Endometrial microvascular endothelial cells (primary cell): ENCODE measurements around the gene SELENBP1. TPM values are rescaled to one million over a fixed set of nuclear protein-coding genes. Genes with fewer than 3 reads are reported as not detected.
"Not testable (repeated sequence)": the region's sequence is repeated elsewhere in the genome, so short reads cannot be mapped to it uniquely, and the experiment has no call there.

Experiments
- in situ Hi-C: cut with HindIII; loops from 2 replicates; pipeline ENCODE4 v1.10.0; 2017; ENCODE audit warnings: low sequenced_read_pairs, low pct_unique_long_range_greater_than_20kb; ENCODE audit errors: inconsistent ontology term
- total RNA-seq: library from RNA; depleted of rRNA; stranded (reverse); fragments of >200 nt; gene quantifications from one replicate; pipeline ENCODE4 v1.2.3, GENCODE V29; 2015; ENCODE audit errors: inconsistent ontology term

SELENBP1 gene
- total RNA-seq = 12.7 TPM

DNA sequence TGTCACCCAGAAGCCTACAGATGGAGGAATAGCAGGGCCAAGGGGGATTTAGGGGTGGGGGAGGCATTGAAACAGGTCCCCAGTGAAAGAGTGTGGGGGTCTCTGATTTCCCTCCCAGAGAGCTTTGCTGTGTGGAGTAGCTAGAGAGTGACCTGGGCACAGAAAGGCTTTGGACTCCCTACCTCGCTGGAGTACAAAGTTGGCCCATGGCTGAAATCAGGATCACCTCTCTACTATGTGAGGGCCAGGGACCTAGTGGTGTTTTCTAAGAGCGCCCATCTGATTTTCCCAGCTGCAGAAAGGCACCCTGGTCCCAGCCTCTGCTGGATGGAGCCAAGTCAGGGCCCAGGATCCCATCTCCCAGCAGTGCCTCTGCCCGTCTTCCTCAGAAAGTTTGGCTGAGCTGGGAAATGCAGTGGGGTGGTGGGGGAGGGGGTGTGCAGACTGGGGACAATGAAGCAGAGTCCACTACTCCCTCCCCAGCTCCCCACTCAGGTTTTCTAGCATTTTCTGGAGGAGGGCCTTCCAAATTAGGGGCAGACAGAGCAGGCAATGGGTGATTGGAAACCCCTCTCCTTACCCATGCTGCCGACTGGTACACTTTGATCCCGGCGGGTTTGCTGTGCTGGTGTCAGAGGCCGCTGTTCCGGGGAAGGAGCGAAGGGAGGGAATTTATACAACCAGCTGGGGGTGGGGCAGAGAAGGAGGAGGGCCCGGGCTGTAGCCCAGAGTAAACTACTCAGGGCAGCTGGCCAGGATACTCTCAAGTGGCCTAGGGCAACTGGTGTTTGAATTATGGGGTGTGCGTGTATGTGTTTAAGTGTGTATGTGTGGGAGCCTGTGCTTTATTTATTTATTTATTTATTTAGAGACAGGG, at the start of gene SELENBP1:
Gene SELENBP1, minus strand, starts transcription at position 648 of the 877 bp plus-strand sequence. Its CDS starts 64 bp downstream, at position 584.
- in situ Hi-C loops = no loop called here

DNA sequence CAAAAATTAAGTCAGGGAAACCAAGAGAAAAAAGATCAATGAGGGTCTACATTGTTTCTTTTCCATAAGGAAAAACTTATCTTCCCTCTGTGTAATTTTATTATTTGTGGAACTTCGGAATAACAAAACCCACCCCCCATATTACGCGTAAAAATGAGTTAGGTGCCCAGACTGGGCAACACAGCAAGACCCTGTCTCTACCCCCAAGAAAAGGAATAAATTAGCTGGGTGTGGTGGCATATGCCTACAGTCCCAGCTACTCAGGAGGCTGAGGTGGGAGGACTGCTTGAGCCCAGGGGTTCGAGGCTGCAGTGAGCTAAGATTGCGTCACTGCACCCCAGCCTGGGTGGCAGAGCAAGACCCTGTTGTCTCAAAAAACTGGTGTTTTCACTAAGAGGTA, 47.3 kb upstream of the SELENBP1 start:
- in situ Hi-C loops = no loop called here

DNA sequence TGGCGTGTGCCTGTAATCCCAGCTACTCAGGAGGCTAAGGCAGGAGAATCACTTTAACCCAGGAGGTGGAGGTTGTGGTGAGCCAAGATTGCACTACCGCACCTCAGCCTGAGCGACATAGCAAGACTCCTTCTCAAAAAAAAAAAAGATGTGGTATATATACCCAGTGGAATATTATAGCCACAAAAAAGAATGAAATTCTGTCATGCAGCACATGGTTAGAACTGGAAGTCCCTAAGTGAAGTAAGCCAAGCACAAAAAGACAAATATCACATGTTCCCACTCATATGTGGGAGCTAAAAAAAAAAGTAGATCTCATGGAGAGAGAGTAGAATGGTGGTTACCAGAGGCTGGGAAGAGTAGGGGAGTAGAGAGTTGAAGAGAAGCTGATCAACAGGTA, 45.6 kb upstream of the SELENBP1 start:
- in situ Hi-C loops = no loop called here

DNA sequence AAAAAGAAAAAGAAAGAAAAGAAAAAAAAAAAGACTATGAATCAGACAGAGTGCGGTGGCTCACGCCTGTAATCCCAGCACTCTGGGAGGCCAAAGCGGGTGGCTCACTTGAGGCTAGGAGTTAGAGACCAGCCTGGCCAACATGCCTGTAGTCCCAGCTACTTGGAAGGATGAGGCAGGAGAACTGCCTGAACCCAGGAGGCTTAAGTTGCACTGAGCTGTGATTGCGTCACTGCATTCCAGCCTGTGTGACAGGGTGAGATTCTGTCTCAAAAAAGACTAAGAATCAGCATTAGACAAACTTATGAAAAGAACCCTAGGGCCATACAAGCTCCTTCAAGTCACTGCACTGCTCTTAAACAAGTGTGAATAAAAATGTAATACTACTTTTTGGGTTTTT, 43.7 kb upstream of the SELENBP1 start:
- in situ Hi-C loops = no loop called here

DNA sequence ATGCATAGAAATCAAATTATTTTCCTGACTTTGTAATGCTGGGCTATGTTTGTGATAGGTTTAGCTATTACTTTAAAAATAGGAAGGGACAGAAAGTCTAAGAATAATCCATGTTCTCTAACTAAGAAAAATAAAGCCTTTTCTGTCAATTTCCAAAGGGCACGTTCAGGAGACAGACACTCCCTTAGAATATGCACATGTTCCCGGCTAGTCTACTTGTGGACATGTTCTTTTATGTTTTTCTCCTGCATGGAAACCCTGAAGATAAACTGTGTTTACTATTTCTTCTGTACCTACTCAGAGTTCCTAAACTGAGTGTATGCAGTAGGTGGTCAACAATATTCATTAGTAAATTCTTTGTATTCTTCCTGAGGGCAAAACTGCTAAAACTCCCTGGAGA, 39.4 kb upstream of the SELENBP1 start:
- in situ Hi-C loops = no loop called here

DNA sequence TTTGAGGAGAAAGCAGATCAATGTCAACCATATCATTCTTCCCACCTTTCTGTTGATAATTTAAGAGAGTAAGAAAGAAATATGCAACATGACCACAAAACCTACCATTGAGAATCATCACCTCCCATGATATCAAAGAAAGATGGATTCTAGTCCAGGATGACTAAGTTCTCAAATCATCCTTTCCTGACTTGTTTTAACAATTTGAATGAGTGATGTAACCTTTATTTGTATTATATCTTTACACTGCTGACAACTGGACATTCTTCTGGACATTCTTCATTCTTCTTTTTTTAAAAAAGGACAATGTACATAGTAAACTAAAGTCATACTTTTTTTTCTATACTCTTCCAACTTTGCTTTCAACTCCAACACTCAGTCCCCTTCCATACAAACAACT, 36.4 kb upstream of the SELENBP1 start:
- in situ Hi-C loops = no loop called here

DNA sequence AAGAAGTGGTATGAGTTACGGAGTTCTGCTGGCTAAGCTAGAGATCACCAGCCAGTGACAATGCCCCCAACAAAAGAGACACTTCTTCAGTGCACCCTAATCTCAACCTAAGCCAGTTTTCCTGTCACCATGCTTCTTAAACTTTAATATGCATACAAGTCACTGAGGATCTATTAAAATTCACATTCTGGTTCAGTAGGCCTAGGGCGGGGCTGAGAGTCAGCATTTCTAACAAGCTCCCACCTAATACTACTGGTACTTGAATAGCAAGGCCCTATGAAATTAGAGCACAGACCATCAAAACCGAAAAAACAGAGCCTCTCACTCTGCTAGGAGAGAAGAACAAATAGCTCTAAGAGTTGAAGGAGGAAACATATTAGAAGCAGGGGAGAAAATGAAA, 34.8 kb upstream of the SELENBP1 start:
- in situ Hi-C loops = no loop called here

DNA sequence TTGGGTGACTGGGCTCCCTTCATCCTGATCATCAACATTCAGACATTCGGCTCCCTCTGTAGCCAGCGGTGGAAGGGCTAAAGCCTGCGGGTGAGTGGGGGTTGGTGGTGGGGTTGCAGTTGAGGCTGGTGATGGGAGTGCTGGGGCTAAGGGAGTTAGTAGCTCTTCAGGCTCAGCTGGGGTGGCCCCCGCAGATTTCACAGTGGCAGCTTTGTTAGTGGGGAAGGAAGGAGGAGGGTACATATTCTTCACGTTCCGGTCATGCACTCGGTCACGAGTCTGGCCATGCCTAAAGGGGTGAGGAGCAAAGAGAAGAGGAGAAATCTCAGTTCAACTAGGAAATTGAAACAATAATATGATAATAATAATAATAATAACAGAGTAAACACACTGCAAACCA, 33.7 kb upstream of the SELENBP1 start:
- in situ Hi-C loops = no loop called here

DNA sequence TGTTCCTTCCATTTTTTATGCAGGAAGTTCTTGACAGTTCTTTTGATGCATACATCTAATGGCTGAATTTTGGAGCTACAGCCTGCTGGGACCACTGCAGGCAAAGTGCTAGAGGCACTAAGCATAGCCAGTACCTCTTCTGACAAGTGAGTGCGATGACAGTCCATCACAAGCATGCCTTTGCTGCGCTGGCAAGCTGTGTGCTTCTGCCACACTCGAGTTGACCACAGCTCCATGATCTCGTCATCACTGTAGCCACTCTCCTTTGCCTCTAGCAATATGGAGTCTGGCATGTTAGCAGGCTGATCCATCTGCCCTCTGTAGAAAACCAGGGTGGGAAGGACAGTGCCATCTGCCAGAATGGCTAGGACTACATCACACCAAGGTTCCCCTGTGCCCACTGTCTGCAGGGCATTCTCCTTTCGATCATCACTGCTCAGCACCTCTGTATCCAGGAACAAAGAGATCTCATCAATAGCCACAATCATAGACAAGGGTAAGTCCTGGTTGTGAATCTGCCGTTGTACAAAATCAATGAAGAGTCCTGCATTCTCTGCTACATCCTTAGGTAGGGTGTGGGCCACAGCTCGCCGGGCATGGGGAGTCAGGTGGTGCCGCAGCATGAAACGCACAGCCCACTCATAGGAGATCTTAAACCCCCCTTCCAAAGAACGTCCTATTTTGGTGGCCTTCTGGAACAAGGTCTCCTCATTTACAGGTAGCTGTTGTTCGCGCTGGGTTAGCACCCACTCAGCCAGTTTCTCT, 32.9 kb upstream of the SELENBP1 start:
- in situ Hi-C loops = no loop called here

DNA sequence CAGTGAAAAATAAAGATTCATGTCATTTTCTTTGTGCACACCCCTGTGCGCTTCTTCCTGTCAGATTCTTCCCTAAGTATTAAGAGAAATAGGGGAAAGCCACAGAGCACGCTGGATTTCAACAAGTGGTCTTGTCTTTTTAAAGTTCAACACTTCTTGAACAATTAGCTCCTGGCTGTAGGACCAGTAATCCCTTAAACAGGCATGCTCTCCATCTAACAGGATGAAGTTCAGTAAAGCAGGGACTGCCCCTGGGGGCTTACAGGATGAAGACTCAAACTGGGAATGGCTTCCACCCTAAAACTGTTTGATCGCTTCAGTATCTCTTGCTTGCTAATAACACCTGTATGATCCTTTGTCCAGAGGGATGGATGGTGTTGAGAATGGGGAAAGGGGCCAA, 31.1 kb upstream of the SELENBP1 start:
- in situ Hi-C loops = no loop called here

DNA sequence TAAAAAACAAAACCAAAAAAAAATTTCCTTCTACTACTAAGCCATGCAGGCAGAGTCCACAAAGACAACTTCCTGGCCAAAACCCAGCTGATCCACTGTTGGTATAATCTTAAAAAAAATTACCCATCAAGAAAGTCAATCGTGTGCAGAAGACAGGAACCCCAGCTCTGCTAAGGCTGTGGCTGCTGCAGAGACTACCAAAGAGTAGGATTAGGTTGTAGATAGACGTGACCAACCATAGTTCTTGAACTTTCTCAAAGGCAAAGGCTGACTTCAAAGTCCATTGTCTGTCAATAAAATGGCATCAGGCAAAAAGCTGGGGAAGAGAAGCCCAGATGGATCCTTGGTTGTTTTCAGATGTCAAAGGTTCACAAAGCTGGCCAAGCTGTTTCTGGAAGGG, 30.3 kb upstream of the SELENBP1 start:
- in situ Hi-C loops = no loop called here

DNA sequence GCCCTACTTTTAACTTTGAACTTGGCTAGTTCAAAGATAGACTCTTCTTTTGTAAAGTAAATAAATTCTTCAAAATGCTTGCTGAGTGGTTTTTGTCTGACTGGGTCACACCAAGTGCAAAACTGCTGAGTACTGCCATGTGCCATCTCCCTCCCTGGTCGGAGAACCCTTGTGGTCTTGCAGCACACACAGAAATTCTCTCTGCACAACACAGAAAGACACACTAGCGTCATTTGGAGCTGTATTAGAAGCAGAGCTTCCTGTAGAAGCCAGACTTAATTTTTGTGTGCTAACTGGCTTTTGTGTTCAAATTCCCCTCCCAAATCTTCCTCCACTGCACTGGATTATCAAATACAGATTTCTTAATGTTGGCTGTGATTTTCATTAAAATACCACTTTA, 29.4 kb upstream of the SELENBP1 start:
- in situ Hi-C loops = no loop called here

DNA sequence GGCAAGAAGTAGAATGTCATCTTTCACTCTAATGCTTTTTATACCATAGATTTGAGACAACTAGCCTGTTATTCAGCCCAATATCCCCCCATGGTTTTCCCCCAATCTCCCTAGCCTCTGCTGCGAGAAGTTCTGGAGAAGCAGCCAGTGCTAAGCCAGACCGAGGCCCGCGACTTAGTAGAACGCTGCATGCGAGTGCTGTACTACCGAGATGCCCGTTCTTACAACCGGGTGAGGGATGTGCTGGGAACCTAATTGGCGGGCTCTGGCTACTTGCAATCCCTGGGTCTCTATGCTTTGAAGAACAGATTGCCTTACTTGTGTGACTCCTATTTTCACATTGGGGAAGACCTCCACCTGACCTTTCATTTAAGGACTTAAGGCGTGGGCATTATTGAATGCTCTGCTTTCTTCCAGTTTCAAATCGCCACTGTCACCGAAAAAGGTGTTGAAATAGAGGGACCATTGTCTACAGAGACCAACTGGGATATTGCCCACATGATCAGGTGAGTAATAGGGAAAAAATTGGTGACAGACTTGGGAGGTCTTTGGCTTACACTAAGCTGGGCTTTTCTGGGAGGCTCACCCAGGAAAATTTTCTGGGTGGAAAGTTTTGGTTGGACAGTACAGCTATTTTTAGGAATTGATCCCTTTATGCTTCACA, 28.8 kb upstream of the SELENBP1 start:
- in situ Hi-C loops = no loop called here

DNA sequence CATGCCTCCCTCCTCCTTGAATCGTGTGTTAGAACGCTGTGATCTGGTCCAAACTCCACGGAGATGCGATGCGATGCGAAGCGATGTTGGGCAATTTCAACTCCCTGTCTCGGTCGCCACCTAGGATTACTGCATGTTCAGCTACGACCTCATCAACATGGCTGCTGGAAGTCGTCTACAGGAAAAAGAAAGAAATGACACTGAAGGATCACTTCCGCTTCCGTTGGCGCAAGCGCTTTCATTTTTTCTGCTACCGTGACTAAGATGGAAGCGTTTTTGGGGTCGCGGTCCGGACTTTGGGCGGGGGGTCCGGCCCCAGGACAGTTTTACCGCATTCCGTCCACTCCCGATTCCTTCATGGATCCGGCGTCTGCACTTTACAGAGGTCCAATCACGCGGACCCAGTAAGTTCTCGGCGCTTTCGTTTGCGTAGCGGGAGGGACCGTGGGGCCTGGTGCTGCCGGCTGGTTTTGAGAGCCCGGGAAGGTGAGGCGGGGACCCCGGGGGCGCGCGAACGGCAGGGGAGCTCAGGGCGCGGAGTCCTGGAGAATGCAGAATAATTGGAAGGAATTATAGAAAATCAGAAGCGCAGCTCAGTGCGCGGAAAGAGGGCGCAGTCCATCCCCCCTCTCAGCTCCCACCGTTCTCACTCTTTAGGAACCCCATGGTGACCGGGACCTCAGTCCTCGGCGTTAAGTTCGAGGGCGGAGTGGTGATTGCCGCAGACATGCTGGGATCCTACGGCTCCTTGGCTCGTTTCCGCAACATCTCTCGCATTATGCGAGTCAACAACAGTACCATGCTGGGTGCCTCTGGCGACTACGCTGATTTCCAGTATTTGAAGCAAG, 27.0 kb upstream of the SELENBP1 start, which contains the start of gene PSMB4:
Gene PSMB4, plus strand, starts transcription at position 250 of the 848 bp plus-strand sequence. Its CDS starts 15 bp downstream, at position 265.
- in situ Hi-C loops = no loop called here

DNA sequence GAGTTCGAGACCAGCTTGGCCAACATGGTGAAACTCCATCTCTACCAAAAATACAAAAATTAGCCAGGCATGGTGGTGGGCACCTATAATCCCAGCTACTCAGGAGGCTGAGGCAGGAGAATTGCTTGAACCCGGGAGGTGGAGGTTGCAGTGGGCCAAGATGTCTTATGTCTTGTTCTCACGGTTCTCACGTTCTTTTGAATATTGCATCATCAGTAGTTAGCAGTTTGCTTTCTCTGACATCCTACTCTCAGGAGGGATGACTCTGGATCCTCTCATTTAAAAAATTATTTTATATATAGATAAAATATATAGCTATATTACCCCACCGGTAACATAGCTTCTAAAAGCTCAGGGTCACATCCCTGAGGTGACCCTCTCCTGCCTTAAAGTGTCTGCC, 23.8 kb upstream of the SELENBP1 start:
- in situ Hi-C loops = not testable (repeated sequence)

DNA sequence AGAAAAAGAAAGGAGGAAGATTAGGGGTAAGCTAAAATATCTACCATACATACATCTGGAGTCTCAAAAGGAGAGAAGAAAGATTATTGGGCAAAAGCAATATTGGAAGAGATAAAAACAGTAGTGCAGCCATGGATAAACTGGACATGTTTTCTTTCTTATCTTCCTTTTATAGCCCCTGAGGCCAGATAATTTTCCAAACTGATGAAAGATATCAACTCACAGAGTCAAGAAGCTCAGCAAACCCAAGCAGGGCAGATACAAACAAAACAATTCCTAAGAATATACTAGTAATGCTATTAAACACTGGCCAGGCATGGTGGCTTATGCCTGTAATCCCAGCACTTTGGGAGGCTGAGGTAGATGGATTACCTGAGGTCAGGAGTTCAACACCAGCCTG, 21.1 kb upstream of the SELENBP1 start:
- in situ Hi-C loops = no loop called here

DNA sequence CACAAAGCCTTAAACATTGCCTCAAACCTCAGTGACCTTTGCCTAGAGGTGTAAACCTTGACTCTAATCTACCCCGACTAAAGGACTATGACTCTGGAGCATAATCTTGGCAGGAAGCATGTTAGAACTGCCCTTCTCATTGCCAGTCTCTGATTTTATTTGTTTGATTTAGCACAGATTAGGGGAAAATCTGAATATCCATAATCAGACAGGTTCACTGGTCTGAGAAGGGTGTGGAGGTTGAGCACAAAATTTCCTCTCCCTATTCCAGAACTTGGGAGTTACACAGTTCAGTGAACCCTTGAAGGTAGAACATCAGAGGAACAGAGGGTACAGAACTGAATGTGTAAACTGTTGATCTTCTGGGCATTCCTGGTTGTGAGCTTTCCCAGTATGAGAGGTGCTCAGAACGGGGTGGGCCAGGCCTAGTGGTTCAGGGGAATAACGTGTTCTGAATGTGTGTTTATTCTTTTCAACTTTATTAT, 18.6 kb upstream of the SELENBP1 start:
- in situ Hi-C loops = no loop called here

DNA sequence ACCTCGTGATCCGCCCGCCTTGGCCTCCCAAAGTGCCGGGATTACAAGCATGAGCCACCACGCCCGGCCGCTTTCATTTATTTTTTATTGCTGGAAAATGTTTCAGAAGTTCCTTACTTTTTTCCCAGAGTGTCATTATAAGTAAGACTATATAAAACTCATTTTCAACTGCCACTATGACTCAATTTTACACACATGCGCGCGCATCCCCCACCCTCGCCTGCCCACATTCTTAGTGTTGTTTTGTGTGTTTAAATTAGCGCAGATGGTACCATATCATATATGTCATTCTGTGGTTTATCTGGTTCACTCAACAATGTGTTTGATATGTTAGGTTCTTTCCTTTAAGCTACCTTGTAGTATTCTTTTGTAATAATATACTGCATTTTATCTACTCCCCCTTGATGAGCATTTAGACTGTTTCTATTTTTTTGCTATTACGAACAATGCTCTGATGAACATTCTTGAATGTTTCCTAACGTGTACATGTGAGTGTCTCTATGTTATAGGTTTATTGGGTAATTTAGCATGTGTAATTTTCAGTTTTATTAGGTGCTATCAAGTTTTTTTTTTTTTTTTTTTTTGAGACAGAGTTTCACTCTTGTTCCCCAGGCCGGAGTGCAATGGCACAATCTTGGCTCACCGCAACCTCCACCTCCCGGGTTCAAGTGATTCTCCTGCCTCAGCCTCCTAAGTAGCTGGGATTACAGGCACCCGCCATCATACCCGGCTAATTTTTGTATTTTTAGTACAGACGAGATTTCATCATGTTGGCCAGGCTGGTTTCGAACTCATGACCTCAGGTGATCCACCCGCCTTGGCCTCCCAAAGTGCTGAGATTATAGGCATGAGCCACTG, 17.9 kb upstream of the SELENBP1 start:
- in situ Hi-C loops = not testable (repeated sequence)
